H1 (cell line): ENCODE measurements around the gene ZNF837. TPM values are rescaled to one million over a fixed set of nuclear protein-coding genes. Genes with fewer than 3 reads are reported as not detected.

ENCODE experiments used
- CEBPB ChIP-seq: IDR thresholded peaks from 2 replicates; pipeline ENCODE4 v1.6.1; 2012; ENCODE audit warnings: low read depth, low read length
- CHD2 ChIP-seq: IDR thresholded peaks from 2 replicates; pipeline ENCODE4 v1.6.1; 2012; ENCODE audit warnings: low read length, improper control_type of control experiment
- CTBP2 ChIP-seq: IDR thresholded peaks from 2 replicates; pipeline ENCODE4 v1.7.0; 2011; ENCODE audit warnings: borderline replicate concordance, mild to moderate bottlenecking, moderate library complexity, mixed read lengths, low read length; ENCODE audit not compliant: insufficient read depth, insufficient read length
- FOSL1 ChIP-seq: IDR thresholded peaks from 2 replicates; pipeline ENCODE4 v1.6.1; 2011; ENCODE audit warnings: mild to moderate bottlenecking, low read depth, low read length, moderate library complexity; ENCODE audit not compliant: insufficient read depth
- GTF2F1 ChIP-seq: IDR thresholded peaks from 2 replicates; pipeline ENCODE4 v1.6.1; 2012; ENCODE audit warnings: low read depth, low read length, improper control_type of control experiment, borderline replicate concordance
- PHF8 ChIP-seq: fragments of 200-600 bp; sonication (generic); conservative IDR thresholded peaks from 2 replicates; pipeline ENCODE4 v1.7.1; 2012; ENCODE audit warnings: low read depth, mild to moderate bottlenecking, inconsistent platforms, low read length, moderate library complexity
- POLR2A ChIP-seq, 2 experiments: IDR thresholded peaks; 1 replicate in 1 of 2; 2 replicates in 1 of 2; pipeline ENCODE4 v1.6.1; 2011; ENCODE audit warnings: low read depth in 2 of 2, low read length in 2 of 2, mild to moderate bottlenecking in 2 of 2; ENCODE audit errors: control extremely low read depth in 1 of 2
- POU5F1 ChIP-seq: IDR thresholded peaks from 2 replicates; pipeline ENCODE4 v1.6.1; 2011; ENCODE audit warnings: low read depth, mild to moderate bottlenecking, low read length, moderate library complexity
- RAD21 ChIP-seq, 2 experiments: IDR thresholded peaks in 1 of 2; conservative IDR thresholded peaks in 1 of 2; 2 replicates each; pipeline ENCODE4 v1.6.1; 2011; ENCODE audit warnings: low read depth in 2 of 2, low read length in 2 of 2, improper control_type of control experiment in 1 of 2, inconsistent platforms in 1 of 2, mild to moderate bottlenecking in 1 of 2, moderate library complexity in 1 of 2
- RXRA ChIP-seq: IDR thresholded peaks from 2 replicates; pipeline ENCODE4 v1.6.1; 2011; ENCODE audit warnings: low read depth, mild to moderate bottlenecking, low read length, moderate library complexity; ENCODE audit not compliant: insufficient read depth
- SIN3A ChIP-seq, 2 experiments: IDR thresholded peaks in 1 of 2; conservative IDR thresholded peaks in 1 of 2; 2 replicates each; pipeline ENCODE4 v1.6.1; 2011 to 2012; ENCODE audit warnings: low read length in 2 of 2, improper control_type of control experiment in 1 of 2, low read depth in 1 of 2, mild to moderate bottlenecking in 1 of 2
- SIRT6 ChIP-seq: IDR thresholded peaks from one replicate; pipeline ENCODE4 v1.7.1; 2012; ENCODE audit warnings: low read length, inconsistent platforms
- SIX5 ChIP-seq: IDR thresholded peaks from 2 replicates; pipeline ENCODE4 v1.6.1; 2011; ENCODE audit warnings: mild to moderate bottlenecking, low read depth, low read length
- SRF ChIP-seq: IDR thresholded peaks from 2 replicates; pipeline ENCODE4 v1.6.1; 2011; ENCODE audit warnings: mild to moderate bottlenecking, low read depth, low read length, moderate library complexity
- TAF1 ChIP-seq: IDR thresholded peaks from 2 replicates; pipeline ENCODE4 v1.6.1; 2011; ENCODE audit warnings: mild to moderate bottlenecking, low read depth, low read length
- TAF7 ChIP-seq: optimal IDR thresholded peaks from 2 replicates; pipeline ENCODE3; 2011; ENCODE audit warnings: low read depth, mild to moderate bottlenecking, inconsistent platforms, low read length, moderate library complexity, borderline replicate concordance
- TCF12 ChIP-seq: IDR thresholded peaks from 2 replicates; pipeline ENCODE4 v1.6.1; 2011; ENCODE audit warnings: low read depth, mild to moderate bottlenecking, low read length
- TEAD4 ChIP-seq: IDR thresholded peaks from 2 replicates; pipeline ENCODE4 v1.6.1; 2012; ENCODE audit warnings: low read depth, low read length, inconsistent platforms, mixed read lengths
- polyA plus RNA-seq, 7 experiments: library from polyadenylated mRNA; depleted of rRNA in 3 of 7; stranded (reverse) in 5 of 7; unstranded in 2 of 7; fragments of >200 nt in 5 of 7; fragments of 200-250 nt in 2 of 7; gene quantifications; 1 replicate in 5 of 7; 2 replicates in 1 of 7; 4 replicates in 1 of 7; pipeline versions ENCODE4 v1.2.1 to v1.2.3, GENCODE V29; 2011 to 2013; ENCODE audit warnings: missing spikeins in 2 of 7, mixed read lengths in 2 of 7
- total RNA-seq: library from RNA; stranded (reverse); fragmentation: NEBNext Ultra II Directional; extraction: Animal tissue kit (Norgen Biotek cat#: 25700); gene quantifications from 2 replicates; pipeline ENCODE4 v1.2.1, GENCODE V29; 2021
- TF ChIP-seq, protein P1 (sequence below): IDR thresholded peaks from 2 replicates; pipeline ENCODE4 v1.6.1; 2012; ENCODE audit warnings: inconsistent platforms

The ZNF837 gene
- total and polyA plus RNA-seq, 2 of the 8 experiments (the other 6 are each of a cell fraction or from before 2014, with no cell fraction given), result 1.9 to 3.3 TPM

DNA sequence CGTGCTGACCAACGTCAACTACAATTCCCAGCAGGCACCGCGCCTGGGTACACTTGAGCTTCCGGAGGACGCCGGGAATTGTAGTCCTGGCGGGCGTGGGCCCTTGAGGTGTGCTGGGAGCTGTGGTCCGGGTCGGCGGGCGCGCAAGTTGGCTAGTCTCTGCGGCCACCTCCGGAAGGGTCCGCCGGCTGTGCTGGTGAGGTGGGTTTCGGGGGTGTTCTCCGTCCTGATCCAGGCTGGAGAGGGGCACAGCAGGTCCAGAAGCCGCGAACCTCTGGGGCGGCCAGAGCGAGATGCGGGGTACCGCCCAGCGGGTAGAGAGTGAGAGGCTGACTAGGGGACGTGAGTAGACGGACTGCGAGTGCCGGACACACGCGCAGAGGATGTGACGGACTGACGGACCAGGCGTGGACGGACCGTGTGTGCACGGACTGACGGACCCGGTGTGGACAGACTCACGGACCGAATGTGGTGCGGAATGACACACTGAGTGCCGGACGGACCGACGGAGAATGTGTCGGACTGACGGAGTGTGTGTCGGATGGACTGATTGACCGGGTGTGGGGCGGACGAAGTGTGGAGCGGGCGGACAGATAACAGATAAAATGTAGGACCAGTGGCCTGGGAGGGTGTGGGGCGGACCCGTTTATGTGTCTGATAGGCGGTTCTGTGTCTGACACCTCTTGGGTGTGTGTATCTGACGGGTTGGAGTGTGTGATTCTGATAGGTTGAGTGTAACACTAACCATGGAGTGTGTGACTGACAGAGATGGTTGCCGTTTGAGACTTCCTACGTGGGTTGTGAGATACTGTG, 53.7 kb downstream of the ZNF837 start, which contains the start of gene ZSCAN22 (continued):
- TF ChIP-seq CTBP2, result peak; percentile 37
- no peak for TF ChIP-seq CEBPB
- peak; percentile 6; the same call in 1 of the 2 replicates for TF ChIP-seq TEAD4
- no peak for TF ChIP-seq POU5F1
- TF ChIP-seq SIN3A (conservative IDR thresholded peaks at IDR 0.05 in 1 of 2, IDR thresholded peaks at IDR 0.05 in 1 of 2; ENCODE audit: low read depth in 1 of 2, low read length in 2 of 2), result peak in 1 of 2 experiments; percentile 87; a peak in 2 of 4 replicates
- TF ChIP-seq PHF8, result peak; percentile 87
- no peak; a peak in 1 of 3 replicates for TF ChIP-seq POLR2A (IDR thresholded peaks at IDR 0.05; ENCODE audit: control extremely low read depth in 1 of 2, low read depth in 2 of 2, low read length in 2 of 2)
- no peak for TF ChIP-seq RAD21 (IDR thresholded peaks at IDR 0.05 in 1 of 2, conservative IDR thresholded peaks at IDR 0.05 in 1 of 2; ENCODE audit: low read depth in 2 of 2, low read length in 2 of 2)
- no peak; the same call in 1 of the 2 replicates for TF ChIP-seq TAF1
- peak; percentile 99 for TF ChIP-seq SIX5
- TF ChIP-seq SIRT6, result no peak
- TF ChIP-seq TAF7, result peak; percentile 78
- TF ChIP-seq, protein P1, sequence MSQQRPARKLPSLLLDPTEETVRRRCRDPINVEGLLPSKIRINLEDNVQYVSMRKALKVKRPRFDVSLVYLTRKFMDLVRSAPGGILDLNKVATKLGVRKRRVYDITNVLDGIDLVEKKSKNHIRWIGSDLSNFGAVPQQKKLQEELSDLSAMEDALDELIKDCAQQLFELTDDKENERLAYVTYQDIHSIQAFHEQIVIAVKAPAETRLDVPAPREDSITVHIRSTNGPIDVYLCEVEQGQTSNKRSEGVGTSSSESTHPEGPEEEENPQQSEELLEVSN, result no peak
- TF ChIP-seq RXRA, result no peak
- no peak for TF ChIP-seq TCF12
- no peak for TF ChIP-seq FOSL1
- TF ChIP-seq GTF2F1, result no peak
- peak; percentile 24; the same call in 1 of the 2 replicates for TF ChIP-seq SRF
- no peak; the same call in none of the 2 replicates for TF ChIP-seq CHD2
